SH-SY5Y (cell line): Measurements from ENCODE around the gene SEMA3D.

Experiments used
- GATA2 ChIP-seq: IDR thresholded peaks from 2 replicates; pipeline ENCODE4 v1.6.1; 2011; ENCODE audit warnings: mild to moderate bottlenecking, low read depth, low read length
- GATA3 ChIP-seq: IDR thresholded peaks from 2 replicates; pipeline ENCODE4 v1.6.1; 2011; ENCODE audit warnings: low read depth, mild to moderate bottlenecking, low read length, moderate library complexity

SEMA3D gene

DNA sequence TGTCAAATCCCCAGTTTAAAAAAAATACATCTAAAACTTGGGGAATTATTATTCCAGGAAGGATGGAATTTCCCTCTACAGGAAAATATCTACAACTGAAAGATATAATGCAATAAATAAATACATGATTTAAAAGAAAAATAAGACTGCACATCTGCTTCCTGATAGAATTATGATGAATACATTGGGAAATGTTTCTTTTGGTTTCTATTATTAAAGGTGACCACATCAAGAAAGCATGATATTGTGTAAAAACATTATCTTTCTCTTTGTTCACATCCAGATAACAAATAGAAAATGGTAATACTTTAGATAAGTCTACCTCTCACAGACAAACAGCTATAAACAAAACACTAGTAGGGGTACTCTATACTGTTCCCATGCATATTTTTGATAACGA is 19.2 kb downstream of the SEMA3D start:
- TF ChIP-seq GATA2 (no peak), GATA3 (no peak)

DNA sequence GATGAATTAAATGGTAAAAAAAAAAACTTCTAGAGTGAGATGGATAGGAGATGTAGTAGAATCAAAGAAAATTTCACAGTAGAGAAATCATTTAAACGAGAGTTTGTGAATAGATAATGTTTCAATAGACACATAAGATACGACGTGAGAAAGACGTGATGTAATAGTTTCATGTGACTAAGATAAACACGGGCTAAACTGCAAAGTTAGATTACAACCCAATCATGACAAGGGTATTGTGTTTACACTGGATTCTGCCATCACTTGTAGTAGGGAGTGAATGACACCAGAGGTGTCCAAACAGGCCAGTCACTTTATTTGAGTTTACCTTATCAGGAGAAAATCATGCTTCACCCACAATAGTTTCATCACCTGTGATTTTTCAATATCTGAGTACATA is 21.6 kb downstream of the SEMA3D start:
- TF ChIP-seq GATA3: no peak
- no peak for TF ChIP-seq GATA2

DNA sequence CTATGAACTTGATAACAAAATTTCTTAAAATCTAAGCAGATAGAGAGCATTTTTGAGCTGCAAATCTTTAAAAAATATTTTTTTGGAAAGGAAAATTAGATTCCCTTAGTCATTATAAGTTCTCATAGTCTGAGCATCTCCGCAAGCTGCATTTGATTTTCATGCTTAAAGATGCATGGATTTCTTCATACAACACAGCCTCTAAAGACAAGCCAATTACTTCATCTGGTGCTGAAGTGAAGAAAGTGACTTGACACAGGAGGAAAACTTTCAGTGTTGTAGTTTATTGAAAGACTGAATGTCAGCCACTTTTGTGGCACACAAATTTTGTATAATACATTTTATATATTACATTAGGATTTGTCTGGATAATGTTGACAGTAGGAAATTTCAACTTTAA is 22.5 kb downstream of the SEMA3D start:
- TF ChIP-seq GATA3 (no peak), GATA2 (no peak)

GRCh38 chr7:85162721-85163120 is 24.1 kb downstream of the SEMA3D start:
- TF ChIP-seq GATA3 (no peak), GATA2 (no peak)

GRCh38 chr7:85160223-85160622 is 26.6 kb downstream of the SEMA3D start:
- TF ChIP-seq GATA3 (no peak), GATA2 (no peak)

GRCh38 chr7:85159003-85159402 is 27.9 kb downstream of the SEMA3D start:
- no peak for TF ChIP-seq GATA3
- TF ChIP-seq GATA2: no peak

- TF ChIP-seq GATA3: no peak
- TF ChIP-seq GATA2: no peak
Measured at GRCh38 chr7:85156661-85157208, 30.1 kb downstream of the SEMA3D start.

DNA sequence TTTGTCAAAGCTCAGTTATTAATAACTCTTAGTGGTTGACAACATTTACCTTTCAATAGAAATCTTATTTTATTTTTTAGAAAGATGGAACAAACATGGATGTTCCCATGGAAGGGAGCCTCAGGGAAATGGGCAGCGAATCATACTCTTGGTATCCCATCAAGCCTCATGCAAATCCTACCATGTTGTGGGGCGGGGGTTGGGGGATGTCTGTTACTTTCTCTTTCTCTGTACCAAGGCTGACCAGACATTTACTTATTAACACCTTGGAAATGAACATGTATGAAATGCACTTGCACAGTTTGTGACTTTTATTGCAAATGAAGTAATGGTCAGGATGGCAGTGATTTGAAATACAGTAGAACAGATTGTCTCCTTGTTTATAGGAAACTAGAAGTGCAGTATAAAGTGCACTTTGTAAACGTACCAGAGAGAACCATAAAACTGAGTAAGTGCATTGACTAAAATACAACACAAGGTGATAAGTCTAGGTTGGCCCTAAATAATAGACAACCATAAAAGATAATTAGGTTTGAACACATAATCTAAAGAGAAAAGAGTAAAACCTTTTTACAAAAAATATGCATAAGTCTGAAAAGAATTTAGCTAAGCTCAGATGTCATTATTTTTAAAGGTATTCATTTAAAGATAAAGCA is 32.4 kb downstream of the SEMA3D start:
- TF ChIP-seq GATA2 (no peak), GATA3 (no peak)

- no peak for TF ChIP-seq GATA3
- TF ChIP-seq GATA2: no peak
Measured at GRCh38 chr7:85153715-85154114, 33.1 kb downstream of the SEMA3D start.

DNA sequence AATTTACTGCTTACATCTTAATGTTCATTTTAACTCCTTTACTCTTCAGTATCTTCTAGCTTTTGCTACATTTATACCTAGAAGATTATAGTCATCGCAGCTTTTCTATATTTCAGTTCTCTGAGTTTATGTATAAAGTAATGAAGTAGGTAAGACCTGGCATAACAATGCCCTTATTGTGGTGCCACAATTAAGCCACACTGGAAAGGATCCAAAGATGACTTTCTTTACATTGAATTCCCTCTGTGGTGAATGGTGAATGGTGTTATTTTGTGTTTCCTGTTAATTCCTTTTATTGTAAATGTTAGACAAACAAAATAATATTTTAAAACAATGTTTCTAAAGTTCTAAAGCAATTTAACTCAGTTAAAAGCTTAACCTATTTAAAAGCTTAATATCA is 36.2 kb downstream of the SEMA3D start:
- no peak for TF ChIP-seq GATA3

DNA sequence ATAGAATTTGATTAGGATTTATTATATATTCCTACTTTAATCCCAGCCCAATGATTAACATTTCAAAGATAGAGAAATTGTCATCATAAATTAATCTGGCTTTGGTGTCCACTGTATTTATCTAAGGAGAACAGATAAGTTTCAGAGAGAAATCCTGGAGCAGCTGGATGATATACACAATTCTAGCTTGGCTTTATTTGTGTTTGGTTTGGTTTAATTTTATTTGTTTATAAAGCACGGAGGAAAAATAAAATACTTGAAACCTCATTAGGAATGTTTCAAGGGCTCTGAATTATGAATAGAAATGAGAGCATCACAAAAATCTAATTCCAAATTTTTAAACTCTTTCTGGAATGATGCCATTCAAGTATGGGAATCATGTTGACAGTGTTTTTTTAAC is 42.1 kb downstream of the SEMA3D start:
- no peak for TF ChIP-seq GATA3
- no peak for TF ChIP-seq GATA2

- TF ChIP-seq GATA2 (no peak), GATA3 (no peak)
Measured at GRCh38 chr7:85135977-85136376, 50.9 kb downstream of the SEMA3D start.

DNA sequence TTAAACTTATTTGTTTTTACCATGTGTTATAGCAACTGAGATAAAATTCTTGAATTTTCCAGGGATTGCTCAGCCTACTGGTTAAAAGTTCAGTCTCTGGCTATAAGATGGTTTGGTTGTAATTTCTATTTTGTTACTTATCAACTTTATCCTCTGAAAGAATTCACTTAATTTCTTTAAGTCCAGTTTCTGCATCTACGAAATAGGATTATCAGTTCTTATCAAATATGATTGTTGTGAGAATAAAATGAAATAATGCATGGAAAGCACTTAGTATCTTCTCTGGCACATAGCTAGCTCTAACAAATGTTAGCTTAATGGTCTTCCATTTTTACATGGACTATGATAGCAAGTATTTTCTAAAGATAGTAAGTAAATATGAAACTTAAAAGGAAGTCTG is 53.3 kb downstream of the SEMA3D start:
- TF ChIP-seq GATA2 (no peak), GATA3 (no peak)

- TF ChIP-seq GATA2 (no peak; the same call in 1 of the 2 replicates), GATA3 (no peak; the same call in 1 of the 2 replicates)
Measured at GRCh38 chr7:85133006-85133405, 53.9 kb downstream of the SEMA3D start.

DNA sequence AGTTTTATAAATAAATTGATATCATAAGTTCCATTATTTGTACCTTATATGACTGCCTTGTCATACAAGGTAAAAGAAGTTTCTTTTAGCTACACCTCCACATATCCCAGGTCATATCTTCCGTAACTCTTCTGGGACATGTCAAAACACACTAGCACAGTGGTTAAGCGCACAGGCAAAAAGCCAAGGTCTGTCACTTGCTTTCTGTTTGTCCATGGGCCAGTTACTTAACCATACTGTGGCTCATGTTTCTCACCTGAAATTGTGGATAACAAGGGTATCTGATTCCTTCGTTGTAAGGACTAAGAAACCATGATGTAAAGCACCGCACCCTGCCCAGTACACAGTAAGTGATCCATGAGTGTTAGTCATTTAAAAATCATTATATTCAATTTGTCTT is 56.2 kb downstream of the SEMA3D start:
- TF ChIP-seq GATA2 (no peak), GATA3 (no peak)

DNA sequence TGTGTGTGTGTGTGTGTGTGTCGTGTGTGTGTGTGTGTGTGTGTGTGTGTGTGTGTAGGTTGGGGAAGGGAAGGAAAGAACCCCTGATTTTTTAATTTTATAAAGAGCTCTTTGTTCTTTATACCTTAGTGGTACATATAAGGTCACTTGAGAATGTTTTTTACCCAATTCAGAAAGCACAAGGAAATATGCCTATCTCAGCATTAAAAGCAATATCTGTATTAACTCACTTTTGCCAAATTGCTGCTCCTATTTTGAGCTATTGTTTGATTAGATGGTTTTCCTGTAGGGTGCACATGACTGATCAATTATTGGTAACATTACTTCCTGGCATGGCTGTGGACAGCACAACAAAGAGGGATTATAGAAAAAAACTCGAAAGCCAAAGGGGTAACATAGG is 60.5 kb downstream of the SEMA3D start:
- TF ChIP-seq GATA3 (no peak), GATA2 (no peak)
